Measurements from ENCODE around the gene MRPS10.
"Not testable (repeated sequence)": the region's sequence is repeated elsewhere in the genome, so short reads cannot be mapped to it uniquely, and the experiment has no call there.

MRPS10 gene

DNA sequence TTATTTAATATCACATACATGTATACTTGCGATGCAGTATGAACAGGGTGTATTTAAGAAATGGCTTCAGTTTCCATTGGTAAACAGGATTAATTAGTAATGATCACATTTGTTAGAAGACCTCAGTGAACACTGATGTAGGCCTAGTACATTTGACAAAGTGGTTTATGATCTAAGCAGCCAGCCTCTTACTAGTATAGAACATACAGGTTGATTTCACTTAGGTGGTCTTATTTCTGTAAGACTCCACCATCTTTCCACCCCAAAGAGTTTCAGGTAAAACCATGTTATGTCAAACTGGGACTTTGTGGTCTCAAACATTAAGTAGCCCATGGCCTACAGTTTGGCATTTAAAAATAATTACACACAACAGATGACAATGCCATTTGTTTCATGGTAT is 20.2 kb upstream of the MRPS10 start:
- no peak for DNase-seq

GRCh38 chr6:42236682-42237473 is 19.2 kb upstream of the MRPS10 start:
- DNase-seq, result no peak

DNA sequence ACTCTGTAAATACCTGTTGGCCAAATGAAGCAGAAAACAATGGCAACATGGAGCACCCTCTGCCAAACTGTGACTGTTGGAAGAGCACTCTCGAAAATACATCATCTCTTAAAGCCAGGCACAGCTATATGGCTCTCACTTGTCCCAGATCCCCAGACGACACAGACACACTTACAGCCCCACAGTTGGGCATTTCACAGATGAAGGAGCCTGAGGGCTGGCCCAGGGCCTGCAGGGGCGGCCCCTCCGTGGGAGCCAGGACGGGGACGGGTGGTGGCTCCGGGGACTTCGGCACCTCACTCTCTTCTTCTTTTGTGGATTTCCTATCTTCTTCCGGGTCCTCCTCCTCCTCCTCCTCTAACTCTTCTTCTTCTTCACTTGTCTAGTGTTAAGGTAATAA is 18.4 kb upstream of the MRPS10 start:
- no peak for DNase-seq

- no peak for DNase-seq
These were observed 14.4 kb upstream of the MRPS10 start for GRCh38 chr6:42232035-42232434.

- no peak for DNase-seq
These were observed 13.0 kb upstream of the MRPS10 start for GRCh38 chr6:42230345-42231321.

DNA sequence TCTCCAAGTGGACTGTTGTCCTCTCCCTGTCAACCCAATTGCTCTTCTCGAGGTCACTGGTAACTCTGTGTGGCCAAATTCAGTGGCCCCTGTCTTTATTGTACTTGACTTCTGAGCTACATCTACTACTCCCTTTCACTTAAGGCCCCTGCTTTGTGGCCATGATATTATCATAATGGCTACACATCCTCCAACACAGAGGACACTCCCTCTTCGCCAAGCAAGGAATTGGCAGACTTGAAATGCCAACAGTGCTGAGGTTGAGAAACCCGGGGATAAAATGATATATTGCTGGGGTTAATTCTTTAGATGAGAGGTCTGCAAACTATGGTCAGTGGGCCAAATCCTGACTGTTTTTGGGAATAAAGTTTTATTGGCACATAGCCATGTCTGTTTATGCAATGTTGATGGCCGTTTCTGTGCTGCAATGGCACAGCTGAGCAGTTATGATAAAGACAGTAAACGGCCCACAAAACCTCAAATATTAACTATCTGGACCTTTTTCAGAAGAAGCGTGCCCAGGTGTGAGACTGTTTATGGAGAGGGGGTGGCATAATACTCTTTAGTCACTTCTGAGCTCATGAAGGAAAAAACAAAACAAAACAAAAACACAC is 12.0 kb upstream of the MRPS10 start:
- DNase-seq, result no peak

- no peak for DNase-seq
These were observed 10.6 kb upstream of the MRPS10 start for GRCh38 chr6:42228305-42228704.

- DNase-seq, result no peak
These were observed 9.7 kb upstream of the MRPS10 start for GRCh38 chr6:42227173-42227850.

DNA sequence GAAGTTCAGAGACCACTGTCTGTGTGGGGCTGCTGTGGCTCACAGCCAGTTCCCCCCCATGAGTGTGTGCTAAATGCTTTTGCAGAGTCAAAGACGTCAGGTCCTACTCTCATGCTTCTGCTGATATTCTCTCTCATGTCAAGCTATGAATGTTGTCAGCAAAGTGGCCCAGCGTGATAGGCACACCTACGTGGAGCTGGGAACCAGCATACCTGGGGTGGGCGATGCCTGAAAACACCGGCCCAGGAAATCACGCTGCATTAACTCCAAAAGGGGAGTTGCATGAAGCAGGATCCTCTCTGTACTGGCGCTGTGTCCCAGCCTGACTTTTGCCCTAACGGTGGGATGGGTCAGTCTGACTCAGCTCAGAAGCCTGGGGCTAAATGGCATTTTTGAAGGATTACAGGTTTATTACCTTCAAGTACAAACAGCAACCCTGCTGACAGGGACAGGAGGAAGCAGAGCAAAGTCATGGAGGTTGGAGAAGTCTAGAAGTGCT is 9.0 kb upstream of the MRPS10 start:
- no peak for DNase-seq

DNA sequence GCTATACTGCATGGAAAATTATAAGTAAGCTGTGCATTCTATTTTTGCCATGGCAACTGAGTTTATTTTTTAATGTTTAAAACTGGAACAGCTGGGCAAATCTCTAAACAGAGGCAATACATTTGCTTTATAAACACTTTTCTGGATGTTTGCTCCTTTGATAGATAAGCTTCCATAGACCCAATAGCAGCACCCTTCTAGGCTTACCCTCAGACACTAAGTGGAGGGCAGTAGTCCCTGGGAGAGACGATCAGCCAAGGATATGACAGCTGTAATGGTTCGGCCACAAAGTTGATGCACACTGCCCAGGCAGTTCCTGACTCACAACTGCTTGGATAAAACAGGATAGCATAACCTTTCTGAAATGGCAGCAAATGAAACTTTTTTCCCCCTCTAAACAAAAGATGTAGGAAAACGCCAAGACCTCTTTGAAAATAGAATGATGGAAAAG is 8.5 kb upstream of the MRPS10 start:
- no peak for DNase-seq

DNA sequence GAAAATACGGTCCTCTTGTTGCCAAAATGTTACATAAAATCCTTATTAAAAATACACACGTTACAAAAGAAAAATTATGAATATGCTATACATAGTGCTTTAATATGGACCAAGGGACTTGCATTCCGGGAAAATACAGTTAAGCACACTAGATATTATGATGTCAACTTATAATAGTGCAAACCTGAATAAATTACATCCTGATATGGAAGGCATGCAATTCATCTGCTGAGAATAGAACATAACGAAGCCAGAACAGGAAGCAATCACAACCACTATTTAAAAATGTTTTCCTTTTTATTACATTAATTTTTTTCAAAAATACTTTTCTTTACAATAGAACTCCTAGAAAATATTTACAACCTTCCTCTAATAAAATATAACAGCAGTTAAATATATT is 7.8 kb upstream of the MRPS10 start:
- no peak for DNase-seq

DNA sequence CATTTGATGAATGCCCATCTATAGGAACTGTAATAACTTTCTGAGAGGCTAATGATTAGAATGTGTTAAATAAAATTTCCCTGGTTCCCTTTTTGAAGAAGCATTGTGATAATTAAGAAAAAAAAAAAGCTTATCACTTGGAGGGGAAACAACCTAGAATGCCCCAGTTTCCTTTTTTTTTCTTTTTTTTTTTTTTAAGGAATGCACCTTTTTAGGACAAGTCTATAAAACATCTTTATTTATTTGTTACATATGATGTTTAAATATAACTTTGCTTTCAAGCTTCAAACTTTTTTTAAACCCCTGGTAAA is 7.3 kb upstream of the MRPS10 start:
- no peak for DNase-seq

- no peak for DNase-seq
These were observed 6.8 kb upstream of the MRPS10 start for GRCh38 chr6:42224222-42225028.

GRCh38 chr6:42222448-42222847 is 4.8 kb upstream of the MRPS10 start:
- DNase-seq, result no peak

GRCh38 chr6:42221546-42221945 is 3.9 kb upstream of the MRPS10 start:
- DNase-seq, result no peak

DNA sequence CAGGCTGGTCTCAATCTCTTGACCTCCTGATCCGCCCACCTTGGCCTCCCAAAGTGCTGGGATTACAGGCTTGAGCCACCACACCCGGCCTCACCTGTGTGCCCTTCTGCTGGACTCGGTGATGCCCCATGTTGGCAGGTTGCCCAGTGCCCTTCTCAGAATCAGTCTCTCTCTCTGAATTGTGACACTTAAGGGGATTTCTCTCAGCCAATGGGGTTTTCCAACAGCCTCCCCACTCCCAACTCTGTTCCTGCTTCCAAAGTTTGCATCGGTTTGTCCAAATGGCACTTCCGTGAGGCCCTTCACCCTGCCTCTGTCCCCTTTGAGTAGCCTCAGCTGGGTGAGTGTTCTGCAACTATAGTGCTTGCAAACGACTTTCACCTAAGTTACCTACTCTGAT is 3.1 kb upstream of the MRPS10 start:
- DNase-seq, result no peak

GRCh38 chr6:42217157-42217518 is 523 bp downstream of the MRPS10 start:
- no peak for DNase-seq

- not testable (repeated sequence) for DNase-seq
These were observed 1.2 kb downstream of the MRPS10 start for GRCh38 chr6:42216495-42216894.

DNA sequence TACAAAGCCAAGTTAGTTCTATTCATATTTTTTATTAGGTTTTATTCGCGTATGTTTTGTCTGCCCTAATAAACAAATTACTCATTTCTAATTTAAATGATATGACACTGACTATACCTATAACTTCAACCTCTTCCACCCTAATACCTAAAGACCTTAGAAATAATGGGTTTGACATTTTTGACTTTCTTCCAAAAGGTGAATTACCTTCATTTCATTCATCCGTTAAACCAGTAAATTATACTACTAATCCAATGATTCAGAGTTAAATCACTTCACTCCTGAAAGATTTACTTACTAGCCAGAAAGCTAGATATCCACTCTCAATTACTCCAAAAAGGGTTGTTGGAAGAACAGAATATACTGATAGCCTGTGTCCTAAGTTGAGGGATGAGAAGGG is 5.2 kb downstream of the MRPS10 start:
- DNase-seq, result no peak

- DNase-seq, result no peak
These were observed 5.9 kb downstream of the MRPS10 start for GRCh38 chr6:42211726-42212125.

DNA sequence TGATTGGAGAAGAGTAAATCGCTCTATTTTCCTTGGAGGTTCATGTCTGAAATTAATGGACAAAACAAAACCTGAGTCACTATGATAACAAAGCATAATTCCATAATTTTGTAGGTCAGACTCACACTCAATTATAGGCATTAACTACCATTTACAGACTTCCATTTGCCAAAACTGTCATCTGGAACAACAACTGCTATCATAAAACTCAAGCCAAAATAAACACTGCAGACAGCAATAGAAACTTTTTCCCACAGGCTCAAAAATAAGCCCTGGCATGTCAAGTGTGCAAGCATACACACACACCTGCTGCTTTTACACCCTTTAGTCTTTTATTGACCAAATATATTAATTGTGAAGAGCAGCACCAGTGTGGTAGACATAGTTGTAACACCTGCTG is 7.1 kb downstream of the MRPS10 start:
- no peak for DNase-seq

GRCh38 chr6:42207559-42207958 is 10.1 kb downstream of the MRPS10 start:
- DNase-seq, result not testable (repeated sequence)

Measured in SIG-M5 (cell line).